GM20000 (cell line): ENCODE measurements around the gene MIS12.

Source experiments
- DNase-seq: peaks from one replicate; pipeline ENCODE4 v3.0.0; 2012; ENCODE audit warnings: low spot score
- TF ChIP-seq, protein P1 (sequence below): IDR thresholded peaks from 2 replicates; pipeline ENCODE4 v1.5.1; 2012; ENCODE audit warnings: mild to moderate bottlenecking, control low read depth; ENCODE audit errors: extremely low read depth, missing control alignments

MIS12 gene

DNA sequence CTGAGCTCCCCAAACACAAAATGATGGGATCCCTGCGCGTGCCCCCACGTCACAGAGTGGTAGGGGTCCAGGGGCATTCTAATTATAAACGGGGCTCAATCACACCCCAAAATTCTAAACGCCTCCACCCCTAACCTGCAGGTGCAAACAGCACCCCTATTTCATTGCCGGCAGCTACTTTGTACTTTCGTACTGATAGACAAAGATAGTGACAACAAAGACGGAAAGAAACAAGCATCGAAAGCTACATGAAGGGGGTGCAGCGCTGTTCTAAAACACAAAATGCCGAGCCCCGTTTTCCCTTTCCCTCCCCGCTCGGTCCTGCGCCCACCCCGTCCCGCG is 13.9 kb downstream of the MIS12 start:
- no peak for DNase-seq
- TF ChIP-seq, protein P1, sequence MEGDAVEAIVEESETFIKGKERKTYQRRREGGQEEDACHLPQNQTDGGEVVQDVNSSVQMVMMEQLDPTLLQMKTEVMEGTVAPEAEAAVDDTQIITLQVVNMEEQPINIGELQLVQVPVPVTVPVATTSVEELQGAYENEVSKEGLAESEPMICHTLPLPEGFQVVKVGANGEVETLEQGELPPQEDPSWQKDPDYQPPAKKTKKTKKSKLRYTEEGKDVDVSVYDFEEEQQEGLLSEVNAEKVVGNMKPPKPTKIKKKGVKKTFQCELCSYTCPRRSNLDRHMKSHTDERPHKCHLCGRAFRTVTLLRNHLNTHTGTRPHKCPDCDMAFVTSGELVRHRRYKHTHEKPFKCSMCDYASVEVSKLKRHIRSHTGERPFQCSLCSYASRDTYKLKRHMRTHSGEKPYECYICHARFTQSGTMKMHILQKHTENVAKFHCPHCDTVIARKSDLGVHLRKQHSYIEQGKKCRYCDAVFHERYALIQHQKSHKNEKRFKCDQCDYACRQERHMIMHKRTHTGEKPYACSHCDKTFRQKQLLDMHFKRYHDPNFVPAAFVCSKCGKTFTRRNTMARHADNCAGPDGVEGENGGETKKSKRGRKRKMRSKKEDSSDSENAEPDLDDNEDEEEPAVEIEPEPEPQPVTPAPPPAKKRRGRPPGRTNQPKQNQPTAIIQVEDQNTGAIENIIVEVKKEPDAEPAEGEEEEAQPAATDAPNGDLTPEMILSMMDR = no peak

- DNase-seq = peak; percentile 90
- TF ChIP-seq, protein P1 = no peak
Measured at GRCh38 chr17:5500589-5501391, 14.4 kb downstream of the MIS12 start.

- no peak for DNase-seq
- TF ChIP-seq, protein P1 = no peak
Measured at GRCh38 chr17:5501685-5502084, 15.3 kb downstream of the MIS12 start.

DNA sequence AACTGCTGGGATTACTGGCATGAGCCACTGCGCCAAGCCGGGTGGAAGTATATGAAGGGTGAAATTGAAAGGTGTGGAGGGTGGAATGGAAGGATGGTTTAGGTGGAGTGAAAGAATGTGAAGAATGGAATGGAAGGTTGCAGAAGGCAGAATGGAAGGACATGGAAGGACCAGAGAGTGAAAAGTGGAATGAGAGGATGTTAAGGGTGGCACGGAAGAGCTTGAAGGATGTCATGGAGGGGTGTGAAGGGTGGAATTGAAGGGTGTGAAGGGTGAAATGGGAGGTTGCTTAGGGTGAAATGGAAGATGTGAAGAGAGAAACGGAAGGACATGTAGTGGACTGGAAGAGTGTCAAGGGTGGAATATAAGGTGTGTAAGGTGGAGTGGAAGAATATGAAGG is 16.2 kb downstream of the MIS12 start:
- TF ChIP-seq, protein P1 = no peak
- no peak for DNase-seq

- TF ChIP-seq, protein P1 = no peak
- DNase-seq = no peak
Measured at GRCh38 chr17:5506307-5506706, 19.9 kb downstream of the MIS12 start.

- no peak for DNase-seq
- TF ChIP-seq, protein P1 = no peak
Measured at GRCh38 chr17:5508810-5509209, 22.4 kb downstream of the MIS12 start.

DNA sequence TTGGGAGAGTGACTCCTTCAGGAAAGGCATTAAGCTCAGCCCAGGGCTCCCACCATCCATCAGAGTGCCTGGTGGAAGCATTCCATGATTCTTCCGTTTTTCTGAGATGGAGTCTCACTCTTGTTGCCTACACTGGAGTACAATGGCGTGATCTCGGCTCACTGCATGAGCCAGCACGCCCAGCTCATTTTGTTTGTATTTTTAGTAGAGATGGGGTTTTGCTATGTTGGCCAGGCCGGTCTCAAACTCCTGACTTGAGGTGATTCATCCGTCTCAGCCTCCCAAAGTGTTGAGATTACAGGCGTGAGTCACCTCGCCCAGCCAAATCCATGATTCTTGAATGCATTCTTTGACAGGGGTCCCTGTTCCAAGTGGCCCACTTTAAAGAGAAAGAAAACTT is 23.1 kb downstream of the MIS12 start:
- no peak for DNase-seq
- TF ChIP-seq, protein P1 = no peak
